Measurements from ENCODE around the gene CLIC5.

GRCh38 chr6:45899683-45899946 lies 116.0 kb downstream of the CLIC5 start:
- TF ChIP-seq CTCF (IDR thresholded peaks at IDR 0.05) (no peak), POLR2AphosphoS5 (IDR thresholded peaks at IDR 0.05; ENCODE audit: low read depth, low read length) (no peak), SIN3A (IDR thresholded peaks at IDR 0.05; ENCODE audit: borderline replicate concordance, insufficient read depth, low read depth, low read length) (no peak)

Measured in Panc1 (cell line).